ENCODE results near the gene ZFAND2B.

Gene ZFAND2B

DNA sequence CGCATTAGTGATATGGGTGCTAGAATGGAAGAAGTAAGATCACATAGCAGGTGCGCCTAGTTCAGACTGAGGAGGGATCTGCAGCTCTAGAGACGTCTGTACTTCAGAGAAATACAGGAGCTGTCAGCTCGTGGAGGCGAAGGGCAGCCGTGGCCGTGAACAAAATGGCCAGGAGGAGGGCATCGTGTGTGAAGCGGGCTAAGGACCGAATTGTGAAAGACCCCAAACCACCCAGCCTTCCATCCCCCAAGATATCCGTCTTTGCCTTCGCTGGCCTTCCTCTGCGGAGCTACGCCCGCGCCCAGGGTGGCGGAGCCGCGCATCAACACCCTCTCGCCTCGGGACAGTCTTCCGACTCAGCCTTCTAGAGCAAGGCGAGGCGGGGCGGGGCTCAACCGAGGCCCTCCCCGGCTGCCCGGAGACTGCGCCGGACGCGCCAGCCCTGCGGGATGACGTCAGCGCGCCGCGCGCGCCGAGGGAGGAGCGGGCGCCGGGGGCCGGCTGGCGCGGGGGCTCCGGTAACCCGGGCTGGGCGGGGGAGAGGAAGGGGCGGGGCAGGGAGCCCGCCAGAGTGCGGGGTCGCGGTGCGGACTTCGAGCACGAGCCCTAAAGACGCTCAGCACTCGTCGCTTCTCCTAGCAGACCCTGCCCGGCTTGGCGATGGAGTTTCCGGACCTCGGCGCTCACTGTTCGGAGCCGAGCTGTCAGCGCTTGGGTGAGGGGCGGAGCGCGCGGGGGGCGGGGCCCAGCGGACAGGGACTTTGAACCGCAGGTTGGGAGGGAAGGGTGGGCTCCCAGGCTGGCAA is at the start of gene ZFAND2B:
ZFAND2B (plus strand) TSS at position 455 of the 806 bp plus-strand sequence; CDS start at position 661, 206 bp downstream.
- FAIRE-seq, result no peak
- peak; percentile 90 for TF ChIP-seq POLR2A (IDR thresholded peaks at IDR 0.05; ENCODE audit: low read depth, low read length)

DNA sequence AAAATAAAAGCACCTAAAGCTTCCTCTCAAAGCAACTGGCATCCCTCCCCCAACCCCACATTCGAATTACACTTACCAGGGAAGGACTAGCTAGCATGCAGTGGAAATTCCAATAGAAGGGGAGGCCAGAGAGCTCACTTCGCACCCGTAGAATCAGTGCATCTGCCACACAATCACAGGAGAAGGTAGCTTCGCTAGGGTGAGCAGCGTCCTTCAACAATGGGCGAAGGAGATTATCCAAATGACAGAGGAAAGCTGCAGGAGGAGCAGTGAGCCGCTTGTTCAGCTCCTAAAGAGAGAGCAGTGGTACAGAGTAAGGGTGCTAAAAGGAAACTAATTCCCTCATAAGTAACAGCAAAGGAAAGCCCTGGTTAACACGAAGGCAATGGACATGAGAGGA is 49.2 kb upstream of the ZFAND2B start:
- FAIRE-seq, result no peak

More for the DNA sequence above, at the start of gene ZFAND2B:
- peak; percentile 94 for DNase-seq (ENCODE audit: insufficient read length, low spot score)

DNA sequence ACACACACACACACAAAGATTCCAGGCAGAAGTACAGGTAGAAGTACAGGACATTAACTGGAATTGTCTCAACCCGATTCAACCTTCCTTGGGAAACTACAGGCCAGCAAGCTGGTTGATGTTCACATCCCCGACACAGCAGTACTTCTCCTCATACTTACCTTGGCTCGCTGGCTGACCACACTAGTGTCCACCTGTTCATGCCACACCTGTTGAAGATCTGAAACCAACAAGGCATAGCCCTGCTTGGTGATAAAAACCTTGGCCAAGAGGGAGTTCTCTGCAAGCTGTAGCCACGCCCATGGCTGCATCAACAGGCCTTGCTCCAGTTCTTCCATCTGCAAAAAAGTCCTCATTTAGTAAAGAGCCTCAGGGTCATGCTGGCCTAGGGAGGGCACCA is 48.6 kb upstream of the ZFAND2B start:
- no peak for FAIRE-seq
- no peak for TF ChIP-seq POLR2A (IDR thresholded peaks at IDR 0.05; ENCODE audit: low read depth, low read length)
- no peak for DNase-seq (ENCODE audit: insufficient read length, low spot score)

More for the DNA sequence above, 49.2 kb upstream of the ZFAND2B start:
- TF ChIP-seq POLR2A (IDR thresholded peaks at IDR 0.05; ENCODE audit: low read depth, low read length), result no peak
- no peak for DNase-seq (ENCODE audit: insufficient read length, low spot score)

- no peak for DNase-seq (ENCODE audit: insufficient read length, low spot score)
- TF ChIP-seq POLR2A (IDR thresholded peaks at IDR 0.05; ENCODE audit: low read depth, low read length), result no peak
- FAIRE-seq, result no peak
Observed at GRCh38 chr2:219158586-219158985, 48.0 kb upstream of the ZFAND2B start.

GRCh38 chr2:219159771-219160185 is 46.8 kb upstream of the ZFAND2B start:
- FAIRE-seq (no peak), DNase-seq (ENCODE audit: insufficient read length, low spot score) (no peak)
- no peak for TF ChIP-seq POLR2A (IDR thresholded peaks at IDR 0.05; ENCODE audit: low read depth, low read length)

DNA sequence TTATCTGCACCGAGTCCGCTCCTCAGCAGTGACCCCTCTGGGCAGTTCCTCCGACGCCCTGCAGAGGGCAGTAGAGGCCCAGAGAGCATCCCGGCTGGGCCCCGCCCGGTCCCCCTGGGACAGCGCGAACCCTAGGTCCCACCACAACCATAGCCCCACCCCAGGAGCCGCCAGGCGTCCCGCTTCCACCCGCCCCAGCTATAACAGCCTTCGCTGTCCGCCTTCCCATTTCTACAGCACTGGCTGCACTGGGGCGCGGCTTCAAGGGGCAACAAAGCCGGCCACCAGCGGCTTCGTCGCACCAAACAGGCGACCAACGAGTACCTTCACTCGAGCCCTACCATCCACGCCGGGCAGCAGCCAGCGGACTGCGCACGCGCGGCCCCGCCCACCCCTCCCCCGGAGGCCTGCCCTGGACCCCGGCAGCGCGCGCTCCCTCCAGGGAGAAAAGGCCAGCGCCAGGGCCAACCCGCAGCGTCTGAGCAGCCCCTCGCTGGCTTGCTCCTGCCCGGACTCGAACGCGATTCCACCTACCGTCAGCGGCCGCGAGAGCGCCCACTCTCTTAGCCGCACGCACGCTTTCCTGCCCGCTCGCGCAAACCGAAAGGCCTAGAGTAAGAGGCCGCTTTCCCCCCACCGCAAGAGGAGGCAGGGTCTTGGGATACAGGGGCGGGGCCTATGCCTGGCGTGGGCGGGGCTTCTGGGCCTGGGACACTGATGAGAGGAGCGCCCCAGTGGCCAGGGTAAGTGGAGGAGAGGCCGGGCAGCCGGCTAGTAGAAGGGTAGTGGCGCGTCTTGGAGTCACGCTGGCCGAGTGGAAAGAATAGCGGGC is 46.2 kb upstream of the ZFAND2B start, which contains the start of gene NHEJ1:
NHEJ1 (minus strand) TSS at position 630 of the 832 bp plus-strand sequence. CDS start 2,453 bp downstream, outside the sequence.
- TF ChIP-seq POLR2A (IDR thresholded peaks at IDR 0.05; ENCODE audit: low read depth, low read length), result peak; percentile 57; the same call in 1 of the 2 replicates
- peak; percentile 89 for DNase-seq (ENCODE audit: insufficient read length, low spot score)
- FAIRE-seq, result no peak

- no peak for FAIRE-seq
- DNase-seq (ENCODE audit: insufficient read length, low spot score), result no peak
Observed at GRCh38 chr2:219161097-219161496, 45.5 kb upstream of the ZFAND2B start.

DNA sequence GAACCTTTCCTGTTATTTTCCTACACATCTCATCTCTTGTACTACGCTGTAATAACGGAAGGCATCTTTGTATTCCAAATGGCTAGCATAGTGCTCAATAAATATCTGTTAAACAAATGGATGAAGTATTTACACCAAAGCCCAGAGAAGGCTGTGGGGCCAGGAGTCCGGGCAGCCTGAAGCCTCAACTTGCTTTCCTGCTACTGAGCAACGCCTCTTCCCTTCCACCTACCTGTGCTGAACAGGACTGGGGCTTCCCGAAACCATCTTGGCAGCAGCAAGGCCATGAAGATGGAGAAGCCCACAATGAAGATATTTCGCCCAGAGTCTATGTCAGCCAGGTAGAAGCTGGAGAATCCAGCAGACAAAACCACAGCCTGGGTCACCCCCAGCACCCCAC is 43.4 kb upstream of the ZFAND2B start:
- no peak for TF ChIP-seq POLR2A (IDR thresholded peaks at IDR 0.05; ENCODE audit: low read depth, low read length)
- DNase-seq (ENCODE audit: insufficient read length, low spot score), result no peak
- no peak for FAIRE-seq

More at GRCh38 chr2:219161097-219161496, 45.5 kb upstream of the ZFAND2B start:
- no peak for TF ChIP-seq POLR2A (IDR thresholded peaks at IDR 0.05; ENCODE audit: low read depth, low read length)

DNA sequence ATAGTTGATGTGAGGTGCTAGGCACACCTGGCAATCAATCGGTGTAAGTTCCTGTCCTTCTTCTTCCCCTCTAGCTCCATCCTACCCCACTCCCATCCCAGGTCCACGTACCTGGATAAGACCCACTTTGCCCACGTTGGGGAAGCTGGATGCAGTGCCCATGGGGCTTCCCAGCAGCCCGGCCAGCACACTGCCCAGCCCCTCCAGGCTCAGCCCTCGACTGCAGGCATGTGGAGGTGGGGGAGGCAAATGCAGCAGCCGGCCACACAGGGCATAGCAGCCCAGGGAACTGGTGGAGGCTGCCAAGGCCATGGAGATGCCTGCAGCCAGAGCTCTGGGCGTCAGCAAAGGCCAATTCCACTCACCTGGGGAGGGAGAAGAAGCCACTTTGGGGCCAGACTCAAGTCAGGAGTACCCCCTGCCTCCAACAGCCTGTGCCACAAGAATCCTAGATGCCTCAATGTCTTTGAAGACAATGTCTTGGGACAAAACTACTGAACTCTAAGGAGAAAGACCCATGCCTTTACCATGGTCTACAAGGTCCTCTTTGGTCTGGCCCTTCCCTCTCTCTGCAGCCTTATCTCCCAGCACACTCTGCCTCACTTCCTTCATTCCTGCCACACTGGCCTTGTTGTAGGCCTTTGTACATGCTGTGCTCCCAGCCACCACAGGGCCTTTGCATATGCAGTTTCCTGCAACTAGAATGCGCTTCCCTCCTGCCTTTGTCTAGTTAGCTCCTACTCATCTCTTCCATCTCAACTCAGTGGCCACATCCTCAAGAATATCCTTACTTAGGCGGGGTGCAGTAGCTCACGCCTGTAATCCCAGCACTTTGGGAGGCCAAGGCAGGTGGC is 41.3 kb upstream of the ZFAND2B start:
- no peak for TF ChIP-seq POLR2A (IDR thresholded peaks at IDR 0.05; ENCODE audit: low read depth, low read length)
- DNase-seq (ENCODE audit: insufficient read length, low spot score), result no peak
- FAIRE-seq, result no peak

DNA sequence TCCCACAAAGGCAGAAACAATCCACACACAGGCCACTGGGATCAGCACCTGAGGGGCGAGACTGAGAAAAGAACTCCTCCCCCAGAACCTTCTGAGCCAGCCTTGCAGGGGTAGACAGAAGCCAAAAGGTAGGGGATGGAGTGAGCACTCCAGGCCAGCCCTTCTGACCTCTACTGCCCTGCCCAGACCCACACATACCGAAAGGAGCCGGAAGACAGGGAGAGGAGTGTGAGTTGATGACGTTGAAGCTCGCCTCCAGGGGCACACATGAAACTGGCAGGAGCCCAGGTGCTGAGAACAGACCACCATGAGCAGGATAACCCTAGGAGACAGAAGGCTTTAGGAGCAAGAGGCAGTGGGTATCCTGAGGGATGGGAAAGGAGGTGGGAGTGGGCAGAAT is 38.6 kb upstream of the ZFAND2B start:
- FAIRE-seq (no peak), DNase-seq (ENCODE audit: insufficient read length, low spot score) (no peak)
- no peak for TF ChIP-seq POLR2A (IDR thresholded peaks at IDR 0.05; ENCODE audit: low read depth, low read length)

DNA sequence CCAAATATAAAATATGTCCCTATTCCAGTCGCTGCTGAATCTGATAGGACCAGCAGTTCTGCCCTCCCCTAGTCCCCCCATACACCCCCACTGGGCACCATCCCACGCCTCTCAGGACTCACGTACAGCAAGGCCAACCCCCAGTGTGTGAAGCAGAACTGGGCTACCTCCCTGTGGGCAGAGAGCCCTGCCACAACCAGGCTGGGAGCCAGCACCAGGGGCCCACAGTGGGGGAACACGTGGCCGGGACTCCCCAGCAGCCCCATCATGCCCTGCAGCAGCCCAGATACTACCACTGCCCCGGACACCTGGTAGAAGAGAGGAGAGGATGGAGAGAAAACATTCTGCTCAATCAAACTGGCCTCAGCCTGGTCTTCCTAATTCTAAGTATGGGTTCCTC is 38.1 kb upstream of the ZFAND2B start:
- TF ChIP-seq POLR2A (IDR thresholded peaks at IDR 0.05; ENCODE audit: low read depth, low read length), result no peak
- FAIRE-seq (no peak), DNase-seq (ENCODE audit: insufficient read length, low spot score) (no peak)

DNA sequence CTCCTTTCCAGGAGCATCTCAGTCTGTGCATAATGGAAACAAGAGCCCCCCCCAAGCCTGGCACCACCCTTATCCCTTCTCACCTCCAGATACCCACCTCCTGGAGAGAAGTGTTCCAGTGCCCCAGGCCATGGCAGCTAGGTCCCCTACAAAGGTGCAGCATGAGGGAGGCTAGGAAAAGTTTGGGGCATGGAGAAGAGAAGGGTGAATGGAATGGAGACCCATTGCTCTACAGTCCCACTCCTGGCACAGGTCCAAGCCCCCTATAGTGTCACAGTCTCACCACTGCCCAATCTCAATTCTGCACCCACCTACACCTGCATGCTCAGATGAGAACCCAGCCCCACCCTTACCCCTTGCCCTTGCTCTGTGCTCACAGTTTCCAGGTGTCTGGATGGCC is 37.6 kb upstream of the ZFAND2B start:
- DNase-seq (ENCODE audit: insufficient read length, low spot score), result no peak
- FAIRE-seq, result no peak
- no peak for TF ChIP-seq POLR2A (IDR thresholded peaks at IDR 0.05; ENCODE audit: low read depth, low read length)

GRCh38 chr2:219169930-219170654 is 36.5 kb upstream of the ZFAND2B start, which contains the start of gene SLC23A3:
Gene SLC23A3 (minus strand): TSS chr2:219170029. CDS start chr2:219169984, 45 bp downstream.
- TF ChIP-seq POLR2A (IDR thresholded peaks at IDR 0.05; ENCODE audit: low read depth, low read length), result no peak
- FAIRE-seq (no peak), DNase-seq (ENCODE audit: insufficient read length, low spot score) (no peak)
